SK-N-MC (cell line): ENCODE data around the gene MMP24OS.

Experiments used
- EZH2 ChIP-seq: fragments of 200-600 bp; sonication (generic); IDR thresholded peaks from one replicate; pipeline ENCODE4 v1.6.1; 2017; ENCODE audit warnings: antibody characterized with exemption
- POLR2AphosphoS5 ChIP-seq: IDR thresholded peaks from 2 replicates; pipeline ENCODE4 v1.6.1; 2012; ENCODE audit warnings: mild to moderate bottlenecking, low read depth, low read length, borderline replicate concordance

- TF ChIP-seq EZH2 (no peak), POLR2AphosphoS5 (no peak)
Measured at GRCh38 chr20:35300469-35301262, 22.7 kb upstream of the MMP24OS start.
